Right ventricle myocardium superior (tissue), 1 donor: ENCODE data around the gene CFDP1. TPM values are rescaled to one million over a fixed set of nuclear protein-coding genes. Genes with fewer than 3 reads are reported as not detected.

Experiments used
- ATAC-seq: fragments of 200-7000 bp; cut with Tn5 transposase; one replicate; pipeline ENCODE4 v1.9.1; 2020; ENCODE audit warnings: mild to moderate bottlenecking; ENCODE audit not compliant: poor library complexity
- DNase-seq: peaks from one replicate; pipeline ENCODE4 v3.0.0-alpha.2; 2020
- intact Hi-C: fragments of 100-400 bp; cut with DNase I; formaldehyde crosslinking; loops from one replicate; pipeline ENCODE4 v1.11.2; 2022
- total RNA-seq: library from RNA; stranded (reverse); fragmentation: NEBNext Ultra II Directional; extraction: Animal tissue kit (Norgen Biotek cat#: 25700); gene quantifications from one replicate; pipeline ENCODE4 v1.2.1, GENCODE V29; 2021
- donor health status: DM: no; HTN: yes; CAD: no; lungs with severe emphysema.

Gene CFDP1
- total RNA-seq, 1 donor from 2014 or later = 25.1 TPM

DNA sequence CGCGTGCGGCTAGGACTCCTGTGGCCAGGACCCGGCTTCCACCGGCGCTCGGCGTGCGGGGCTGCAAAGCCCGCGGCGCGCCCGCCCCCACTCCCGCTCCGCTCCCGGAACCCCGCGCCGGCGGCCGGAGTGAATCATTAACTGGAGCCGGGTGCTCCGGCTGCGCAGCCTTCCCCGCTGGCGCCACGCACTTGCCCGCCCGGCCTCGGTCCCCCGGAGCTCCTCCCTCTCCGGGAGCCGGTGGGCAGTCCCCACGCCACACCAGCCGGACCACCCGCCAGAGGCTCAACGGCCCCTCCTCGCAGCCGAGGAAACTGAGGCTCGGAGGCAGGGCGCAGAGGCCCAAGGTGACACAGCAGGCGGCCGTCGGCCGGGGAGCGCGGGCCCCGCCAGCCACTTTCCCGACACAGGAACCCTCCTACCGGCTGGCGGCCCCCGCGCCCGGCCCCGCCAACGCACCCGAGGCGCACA lies 182.5 kb downstream of the CFDP1 start:
- intact Hi-C loops = no loop called here
- peak; percentile 13 for ATAC-seq
- peak; percentile 54 for DNase-seq

DNA sequence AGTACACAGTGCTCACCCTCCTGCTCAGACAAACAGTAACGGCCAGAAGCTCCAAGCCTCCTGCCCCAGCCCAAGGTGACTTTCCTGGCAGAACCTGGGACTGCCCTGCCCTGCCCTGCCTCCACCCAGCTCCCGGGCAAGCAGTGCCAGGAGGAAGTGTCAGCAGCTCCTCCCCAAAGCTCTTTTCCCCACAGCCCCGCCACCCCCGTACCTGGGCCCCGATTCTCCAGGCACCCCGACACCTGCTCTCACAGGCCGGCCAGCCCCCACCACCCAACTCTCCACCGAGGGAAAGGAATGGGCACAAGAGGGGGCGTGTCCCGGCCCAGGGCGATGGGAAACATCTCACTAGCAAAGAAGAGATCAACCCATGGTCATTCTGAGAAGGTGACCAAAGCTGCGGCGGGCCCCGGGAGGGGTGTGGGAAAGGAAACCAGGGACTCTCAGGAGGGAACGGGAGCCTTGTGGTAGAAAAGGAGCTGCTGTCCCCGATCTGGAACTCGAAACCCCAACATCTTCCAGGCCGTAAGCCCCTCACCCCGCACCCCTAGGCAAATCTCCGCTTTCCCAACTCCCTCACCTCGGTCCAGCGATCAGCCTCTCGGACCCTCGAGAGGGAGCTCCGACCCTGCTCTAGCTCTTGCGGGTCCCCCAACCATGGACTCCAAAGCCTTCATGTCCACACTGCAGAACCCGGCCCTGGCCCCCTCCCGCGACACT lies 183.1 kb downstream of the CFDP1 start:
- intact Hi-C loops = no loop called here
- peak; percentile 59 for DNase-seq
- peak; percentile 54 for ATAC-seq

- intact Hi-C loops = no loop called here
- no peak for DNase-seq
- ATAC-seq = no peak
Measured at GRCh38 chr16:75249441-75249840, 183.9 kb downstream of the CFDP1 start.

DNA sequence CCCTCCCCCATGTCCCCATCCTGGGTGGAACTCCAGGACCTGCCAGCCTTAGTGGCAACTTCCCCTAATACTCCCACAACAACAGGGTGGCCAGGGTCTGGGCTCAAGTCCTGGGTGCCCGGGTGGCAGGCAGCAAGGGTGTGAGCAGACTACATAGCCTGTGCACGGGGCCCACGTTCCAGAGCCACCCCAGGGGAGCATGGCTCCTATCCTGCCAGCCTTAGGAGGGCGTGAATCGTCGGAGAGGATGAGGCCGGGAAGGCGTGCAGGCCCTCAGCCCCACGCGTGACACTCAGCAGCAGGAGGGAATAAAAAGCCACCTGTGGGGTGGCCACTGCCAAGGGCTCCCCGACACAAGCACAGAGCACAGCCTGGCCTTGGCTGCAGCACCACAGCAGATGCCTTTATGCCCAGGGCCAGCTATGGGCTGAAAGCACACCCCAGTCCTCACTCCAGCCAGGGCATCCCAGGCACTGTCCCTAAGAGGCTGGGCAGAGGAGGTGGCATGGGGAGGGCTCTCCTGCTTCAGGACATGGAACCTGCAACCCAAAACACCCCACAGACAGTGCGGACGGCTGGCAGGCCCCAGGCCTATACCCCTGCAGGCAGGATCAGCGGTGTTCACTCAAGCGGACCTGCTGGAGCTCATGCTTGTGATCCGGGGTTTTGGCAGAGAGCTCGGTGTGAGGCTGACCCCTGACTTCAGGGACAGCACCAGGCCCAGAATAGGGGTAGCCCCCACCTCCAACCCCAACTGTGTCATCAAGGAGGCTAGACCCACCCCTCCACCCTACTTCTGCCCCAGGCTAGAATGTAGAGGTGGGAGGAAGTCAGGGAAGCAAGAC lies 184.5 kb downstream of the CFDP1 start:
- intact Hi-C loops = no loop called here
- ATAC-seq = no peak
- no peak for DNase-seq

DNA sequence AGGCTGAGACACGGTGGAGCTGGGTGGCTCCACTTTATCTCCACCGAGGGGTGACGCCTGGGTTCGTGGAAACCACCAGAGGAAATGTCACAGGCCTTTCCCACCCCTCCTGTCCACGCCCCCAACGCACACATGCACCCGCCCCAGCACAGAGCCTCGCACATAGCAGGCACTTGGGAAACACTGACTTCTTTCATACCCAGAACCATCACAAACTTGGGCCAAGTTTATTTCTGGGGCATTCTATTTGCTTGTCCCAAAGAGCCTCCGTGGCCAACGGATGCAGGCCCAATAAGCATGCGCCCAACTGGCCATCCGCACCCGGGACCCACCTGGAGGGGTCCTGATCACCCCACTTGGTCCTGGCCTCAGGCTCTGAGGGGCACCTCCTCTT lies 185.2 kb downstream of the CFDP1 start:
- intact Hi-C loops = no loop called here
- ATAC-seq (no peak), DNase-seq (no peak)

GRCh38 chr16:75247249-75247648 lies 186.1 kb downstream of the CFDP1 start:
- ATAC-seq (no peak), DNase-seq (no peak)
- intact Hi-C loops = no loop called here

DNA sequence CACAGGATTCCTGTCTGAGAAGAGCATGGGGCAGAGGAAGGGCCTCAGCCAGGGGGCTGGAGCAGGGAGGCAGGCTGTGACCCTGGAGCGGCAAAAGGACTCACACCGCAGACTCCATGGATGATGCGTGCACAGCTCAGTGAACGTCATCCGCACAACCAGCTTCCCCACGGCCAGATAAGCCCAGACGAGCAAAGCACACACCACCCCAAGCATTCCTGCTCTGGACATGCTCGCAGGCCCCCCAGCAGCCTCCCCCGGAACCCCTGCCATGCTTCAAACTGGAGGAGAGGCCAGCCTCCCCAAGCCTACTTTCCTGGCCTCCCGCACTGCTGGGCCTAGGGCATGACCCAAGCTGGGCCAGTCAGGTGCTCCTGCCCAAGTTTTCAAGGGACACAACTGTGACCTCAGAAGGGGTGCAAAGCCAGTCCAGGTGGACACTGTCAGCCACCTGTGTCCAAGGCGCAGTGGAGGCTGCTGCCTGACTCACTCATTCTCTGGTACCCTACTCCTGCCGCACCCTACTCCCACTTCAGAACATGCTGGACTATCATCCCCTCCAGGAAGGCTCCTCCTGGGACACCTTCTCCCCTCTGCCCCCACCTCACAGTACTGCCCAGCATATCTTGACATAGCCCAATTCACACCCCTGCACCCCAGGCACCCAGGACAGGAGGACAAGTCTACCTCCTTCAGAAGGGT lies 186.6 kb downstream of the CFDP1 start:
- DNase-seq (no peak), ATAC-seq (no peak)
- intact Hi-C loops = no loop called here

DNA sequence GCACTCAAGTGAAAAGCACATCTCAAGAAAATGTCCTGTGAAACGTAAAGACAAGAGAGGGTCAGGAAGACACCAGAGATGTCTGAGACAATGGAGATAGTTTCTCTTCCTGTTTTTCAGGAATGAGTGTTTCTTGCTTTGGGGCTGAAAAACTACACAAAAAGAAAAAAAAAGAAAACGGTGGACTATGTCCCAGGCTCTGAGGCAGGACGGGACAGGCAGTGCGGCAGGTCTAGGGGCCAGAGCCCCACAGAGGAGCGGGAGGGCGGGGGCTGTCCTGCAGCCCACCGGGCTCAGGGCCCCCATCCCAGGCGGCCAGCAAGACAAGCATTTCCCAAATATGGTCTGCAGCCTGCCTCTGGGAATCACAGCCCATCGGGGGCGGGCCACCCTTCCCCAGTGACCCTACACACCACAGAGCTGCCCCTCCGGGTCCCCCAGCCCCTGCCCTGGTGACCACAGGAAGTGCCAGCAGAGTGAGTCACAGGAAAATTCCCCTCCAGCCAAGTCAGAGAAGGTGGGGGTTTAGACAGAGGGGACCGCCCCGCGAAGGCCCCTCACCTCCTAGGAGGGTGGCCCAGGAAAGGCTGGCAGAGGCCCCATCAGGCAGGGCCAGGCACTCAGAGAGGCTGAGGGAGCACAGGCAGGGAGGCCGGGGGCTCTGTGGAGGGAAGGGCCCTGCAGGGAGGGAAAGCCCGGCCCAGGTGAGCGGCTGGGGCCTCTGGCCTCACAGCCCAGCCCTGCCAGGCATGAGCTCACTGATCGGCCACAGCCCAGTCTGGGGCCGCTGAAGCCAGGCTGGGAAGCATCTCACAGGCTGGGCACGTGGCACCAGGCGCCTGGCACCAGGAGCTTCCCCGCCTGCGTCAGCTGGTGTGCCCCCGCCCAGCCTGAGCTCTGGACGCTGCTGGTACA lies 188.2 kb downstream of the CFDP1 start:
- ATAC-seq = peak; percentile 78
- peak; percentile 89 for DNase-seq
- intact Hi-C loops = no loop called here

DNA sequence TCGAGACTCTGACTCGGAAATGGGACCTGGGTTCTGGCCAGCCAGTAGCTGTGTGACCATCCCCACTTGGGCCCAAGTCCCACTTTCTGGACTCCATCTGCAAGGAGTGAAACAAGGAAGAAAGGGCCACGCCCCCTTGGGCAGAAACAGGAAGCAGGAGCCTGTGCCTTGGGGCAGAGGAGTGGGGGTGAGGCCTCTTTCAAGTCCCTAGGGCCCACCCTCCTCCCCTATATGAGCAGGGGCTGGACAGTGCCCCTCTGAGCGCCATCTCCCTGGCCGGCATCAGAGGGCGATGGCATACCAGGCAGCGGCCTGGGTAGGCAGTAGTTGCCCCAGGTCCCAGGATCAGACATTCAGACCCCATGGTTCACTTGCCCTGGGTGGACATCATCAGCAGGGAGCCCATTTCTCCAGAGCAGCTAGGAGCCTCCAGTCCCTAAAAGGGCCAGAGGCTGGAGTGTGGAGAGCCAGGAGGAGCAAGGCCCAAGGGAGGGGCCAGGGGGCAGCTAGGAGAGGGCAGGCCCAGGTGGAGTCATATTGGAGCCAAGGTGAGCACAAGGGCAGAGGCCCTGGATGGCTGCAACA lies 189.0 kb downstream of the CFDP1 start:
- intact Hi-C loops = no loop called here
- ATAC-seq (no peak), DNase-seq (peak; percentile 74)

Other genes starting within 250 kb of the CFDP1 start
- not detected for gene CTRB2, start 226.3 kb downstream of the CFDP1 start, total RNA-seq
- not detected for gene CTRB1, start 214.5 kb downstream of the CFDP1 start, total RNA-seq
- 75.4 TPM for gene BCAR1, start 181.9 kb downstream of the CFDP1 start, total RNA-seq
- 9.5 TPM for gene TMEM170A, start 31.2 kb upstream of the CFDP1 start, total RNA-seq
- gene CHST6, start 61.9 kb upstream of the CFDP1 start, total RNA-seq = 0.78 TPM
- gene CHST5, start 102.6 kb upstream of the CFDP1 start, total RNA-seq = 0.22 TPM
- gene TMEM231, start 122.7 kb upstream of the CFDP1 start, total RNA-seq = 4.1 TPM
- gene GABARAPL2, start 132.9 kb upstream of the CFDP1 start, total RNA-seq = 239 TPM
- 19.3 TPM for gene ADAT1, start 189.8 kb upstream of the CFDP1 start, total RNA-seq
- gene KARS1, start 214.2 kb upstream of the CFDP1 start, total RNA-seq = 137 TPM
- gene TERF2IP, start 214.3 kb upstream of the CFDP1 start, total RNA-seq = 50.7 TPM
- gene CPHXL2, start 243.5 kb upstream of the CFDP1 start, total RNA-seq = not detected